Hepatocyte (in vitro differentiated cells): ENCODE results near the gene VPS25. TPM values are rescaled to one million over a fixed set of nuclear protein-coding genes. Genes with fewer than 3 reads are reported as not detected.

ENCODE experiments used
- DNase-seq: peaks from one replicate; pipeline ENCODE4 v3.0.0-alpha.2; 2016; ENCODE audit warnings: low spot score
- H2AFZ ChIP-seq: fragments of 200-600 bp; sonication (generic); 2 replicates; pipeline ENCODE4 v1.6.0; 2016; ENCODE audit warnings: antibody characterized with exemption, mild to moderate bottlenecking
- H3K27ac ChIP-seq: fragments of 200-600 bp; sonication (generic); 2 replicates; pipeline ENCODE4 v1.5.1; 2016; ENCODE audit warnings: mild to moderate bottlenecking
- H3K27me3 ChIP-seq: fragments of 200-600 bp; sonication (generic); 2 replicates; pipeline ENCODE4 v1.6.1; 2016
- H3K36me3 ChIP-seq: fragments of 200-600 bp; sonication (generic); replicated peaks from 2 replicates; pipeline ENCODE4 v1.5.1; 2016; ENCODE audit warnings: low read depth; ENCODE audit not compliant: insufficient read depth
- H3K4me1 ChIP-seq: fragments of 200-600 bp; sonication (generic); 2 replicates; pipeline ENCODE4 v1.5.1; 2016; ENCODE audit warnings: mild to moderate bottlenecking, moderate library complexity; ENCODE audit not compliant: insufficient read depth
- H3K4me2 ChIP-seq: fragments of 200-600 bp; sonication (generic); 2 replicates; pipeline ENCODE4 v1.6.0; 2016
- H3K4me3 ChIP-seq: fragments of 200-600 bp; sonication (generic); 2 replicates; pipeline ENCODE4 v1.5.1; 2016; ENCODE audit warnings: mild to moderate bottlenecking
- H3K79me2 ChIP-seq: fragments of 200-600 bp; sonication (generic); 2 replicates; pipeline ENCODE4 v1.6.0; 2017; ENCODE audit warnings: mild to moderate bottlenecking
- H3K9me2 ChIP-seq: fragments of 200-600 bp; sonication (generic); replicated peaks from 2 replicates; pipeline ENCODE4 v1.6.0; 2017; ENCODE audit warnings: mild to moderate bottlenecking; ENCODE audit not compliant: insufficient read depth
- H3K9me3 ChIP-seq: fragments of 200-600 bp; sonication (generic); 2 replicates; pipeline ENCODE4 v1.5.1; 2016; ENCODE audit warnings: low read depth, mild to moderate bottlenecking
- H4K20me1 ChIP-seq: fragments of 200-600 bp; sonication (generic); 2 replicates; pipeline ENCODE4 v1.6.0; 2016; ENCODE audit warnings: mild to moderate bottlenecking; ENCODE audit not compliant: insufficient read depth, poor library complexity, severe bottlenecking
- CTCF ChIP-seq: fragments of 200-600 bp; sonication (generic); IDR thresholded peaks from 2 replicates; pipeline ENCODE4 v1.5.1; 2016; ENCODE audit warnings: antibody characterized with exemption, mild to moderate bottlenecking; ENCODE audit not compliant: poor library complexity
- EZH2 ChIP-seq: fragments of 200-600 bp; sonication (generic); IDR thresholded peaks from 2 replicates; pipeline ENCODE4 v1.6.1; 2016; ENCODE audit warnings: antibody characterized with exemption, mild to moderate bottlenecking, borderline replicate concordance
- EZH2phosphoT487 ChIP-seq: fragments of 200-600 bp; sonication (generic); IDR thresholded peaks from one replicate; pipeline ENCODE4 v1.6.1; 2018; ENCODE audit warnings: antibody characterized with exemption, mild to moderate bottlenecking, low read depth, moderate library complexity; ENCODE audit not compliant: unreplicated experiment, severe bottlenecking
- WGBS: methylation state at CpG from one replicate; pipeline ENCODE4 v1.1.6; 2016; ENCODE audit warnings: low lambda C conversion rate; ENCODE audit errors: missing lambda C conversion rate; 5-methylcytosine and 5-hydroxymethylcytosine counted together
- polyA plus RNA-seq: library from polyadenylated mRNA; unstranded; fragments of >200 nt; fragmentation: Nextera tagmentation; extraction: Ambion mirVana; gene quantifications from 2 replicates; pipeline ENCODE4 v1.2.1, GENCODE V29; 2016
- total RNA-seq: library from RNA; depleted of rRNA; stranded (reverse); fragments of >200 nt; gene quantifications from 2 replicates; pipeline ENCODE4 v1.2.3, GENCODE V29; 2014

VPS25 gene
- total and polyA plus RNA-seq, 2 experiments from 2014 or later, result 89.9 to 121 TPM

GRCh38 chr17:42744806-42745617 is 28.2 kb upstream of the VPS25 start, which contains the start of gene EZH1:
Gene EZH1 (minus strand): TSS chr17:42745040. CDS start chr17:42728941, 16,099 bp downstream.
- 11% methylated on average over 39 of the region's 50 CpGs for WGBS
- H3K4me3 ChIP-seq, result peak within 1 kb of the TSS; percentile 41
- peak within 1 kb of the TSS; percentile 72 for H3K4me2 ChIP-seq
- no peaks in the 10 kb centered on the region for H3K9me3 ChIP-seq
- H3K36me3 ChIP-seq, result no peaks in the 10 kb centered on the region
- H3K27me3 ChIP-seq, result no peaks in the 10 kb centered on the region
- TF ChIP-seq EZH2phosphoT487 (no peak), EZH2 (no peak), CTCF (no peak)
- H3K79me2 ChIP-seq, result peaks cover 29% of the 10 kb centered on the region
- H3K4me1 ChIP-seq, result peaks cover 10% of the 10 kb centered on the region
- H3K9me2 ChIP-seq, result no peaks in the 10 kb centered on the region
- peak within 1 kb of the TSS; percentile 84 for H2AFZ ChIP-seq
- H4K20me1 ChIP-seq, result no peaks in the 10 kb centered on the region
- peak; percentile 97 for DNase-seq
- peak within 1 kb of the TSS; percentile 95 for H3K27ac ChIP-seq

GRCh38 chr17:42748202-42748907 is 24.9 kb upstream of the VPS25 start:
- Histone ChIP-seq H3K36me3 (no peaks in the 10 kb centered on the region), H3K79me2 (peaks cover 5% of the 10 kb centered on the region), H3K27ac (no peak overlapping the region), H2AFZ (no peak overlapping the region), H3K4me3 (no peak overlapping the region), H4K20me1 (no peaks in the 10 kb centered on the region), H3K9me2 (no peaks in the 10 kb centered on the region), H3K9me3 (no peaks in the 10 kb centered on the region), H3K27me3 (no peaks in the 10 kb centered on the region), H3K4me2 (no peak overlapping the region), H3K4me1 (peaks cover 7% of the 10 kb centered on the region)
- 68% methylated on average over 7 of the region's 7 CpGs for WGBS
- TF ChIP-seq CTCF (no peak), EZH2phosphoT487 (no peak), EZH2 (no peak)
- DNase-seq, result no peak

- no peak overlapping the region for H3K27ac ChIP-seq
- no peak overlapping the region for H3K4me3 ChIP-seq
- no peaks in the 10 kb centered on the region for H3K79me2 ChIP-seq
- no peaks in the 10 kb centered on the region for H3K36me3 ChIP-seq
- no peaks in the 10 kb centered on the region for H3K4me1 ChIP-seq
- H3K9me2 ChIP-seq, result no peaks in the 10 kb centered on the region
- H2AFZ ChIP-seq, result no peak overlapping the region
- no peaks in the 10 kb centered on the region for H3K9me3 ChIP-seq
- TF ChIP-seq EZH2, result no peak
- no peak for TF ChIP-seq EZH2phosphoT487
- no peak for TF ChIP-seq CTCF
- no peaks in the 10 kb centered on the region for H3K27me3 ChIP-seq
- no peaks in the 10 kb centered on the region for H4K20me1 ChIP-seq
- 76% methylated on average over 11 of the region's 11 CpGs for WGBS
- no peak for DNase-seq
- no peak overlapping the region for H3K4me2 ChIP-seq
These were observed 24.1 kb upstream of the VPS25 start for GRCh38 chr17:42748908-42749798.
